Measurements from ENCODE around the gene CHAC1. TPM values are rescaled to one million over a fixed set of nuclear protein-coding genes. Genes with fewer than 3 reads are reported as not detected.

Gene CHAC1
- total RNA-seq, 1 donor from 2014 or later, result 25.3 TPM

DNA sequence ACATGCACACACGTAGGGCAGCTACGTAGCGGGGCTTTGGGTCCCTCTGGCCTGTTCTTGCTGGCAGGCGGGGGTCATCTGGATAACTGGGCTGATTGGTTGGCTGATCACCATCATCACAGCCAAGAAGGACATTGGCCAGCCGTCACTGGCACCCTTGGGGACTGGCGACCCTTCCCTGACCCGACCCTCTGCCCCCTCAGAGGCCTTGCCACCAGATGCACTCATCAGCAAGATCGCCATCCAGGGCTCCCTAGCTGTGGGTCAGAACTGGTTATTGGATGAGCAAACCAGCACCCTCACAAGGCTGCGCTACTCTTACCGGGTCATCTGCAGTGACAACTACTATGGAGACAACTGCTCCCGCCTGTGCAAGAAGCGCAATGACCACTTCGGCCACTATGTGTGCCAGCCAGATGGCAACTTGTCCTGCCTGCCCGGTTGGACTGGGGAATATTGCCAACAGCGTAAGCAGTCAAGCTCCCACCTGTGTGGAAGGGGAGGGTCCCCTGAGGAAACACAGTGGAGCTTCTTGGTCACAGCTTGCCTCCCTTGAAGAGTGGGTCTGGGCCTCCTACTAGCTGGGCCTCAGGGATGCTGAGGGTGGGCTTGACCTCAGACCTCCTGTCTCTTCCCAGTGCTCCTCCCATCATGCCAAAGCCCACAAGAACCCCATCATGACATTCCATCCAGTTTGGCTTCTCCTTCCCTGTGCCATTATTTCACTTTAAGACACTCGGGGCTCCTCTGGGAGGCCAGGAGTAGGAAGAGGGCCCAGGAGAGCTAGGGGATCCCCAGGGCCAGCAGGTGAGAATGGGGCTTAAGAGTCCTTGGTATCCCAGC is 21.8 kb upstream of the CHAC1 start:
- Histone ChIP-seq H3K4me1 (peaks cover 51% of the 10 kb centered on the region), H3K27me3 (peaks cover 13% of the 10 kb centered on the region)
- intact Hi-C loops (cut with DNase I), result no loop called here

DNA sequence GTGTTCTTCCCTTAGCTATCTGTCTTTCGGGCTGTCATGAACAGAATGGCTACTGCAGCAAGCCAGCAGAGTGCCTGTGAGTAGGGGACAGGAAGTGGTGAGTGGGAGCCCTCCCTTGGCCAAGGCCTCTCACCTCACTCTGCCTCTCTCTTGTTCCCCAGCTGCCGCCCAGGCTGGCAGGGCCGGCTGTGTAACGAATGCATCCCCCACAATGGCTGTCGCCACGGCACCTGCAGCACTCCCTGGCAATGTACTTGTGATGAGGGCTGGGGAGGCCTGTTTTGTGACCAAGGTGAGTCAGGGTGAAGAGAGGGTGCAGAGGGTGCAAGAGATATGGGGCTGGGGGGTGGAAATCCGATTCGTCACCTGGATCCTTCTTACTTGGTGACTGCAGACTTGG is 21.1 kb upstream of the CHAC1 start:
- Histone ChIP-seq H3K4me3 (peak overlapping the region; percentile 33 to 45), H3K27ac (no peak overlapping the region), H3K9me3 (no peaks in the 10 kb centered on the region), H3K4me1 (peaks cover 45% of the 10 kb centered on the region), H3K36me3 (no peaks in the 10 kb centered on the region), H3K27me3 (peaks cover 9% of the 10 kb centered on the region)
- intact Hi-C loops (cut with DNase I), result no loop called here
- no peak for DNase-seq (ENCODE audit: extremely low spot score in 2 of 2)
- TF ChIP-seq POLR2AphosphoS5 (IDR thresholded peaks at IDR 0.05; ENCODE audit: insufficient read depth in 1 of 2, low read depth in 1 of 2) (no peak), POLR2A (IDR thresholded peaks at IDR 0.05) (no peak), CTCF (IDR thresholded peaks at IDR 0.05) (no peak)

More for the DNA sequence above, 21.8 kb upstream of the CHAC1 start:
- TF ChIP-seq POLR2AphosphoS5 (IDR thresholded peaks at IDR 0.05; ENCODE audit: insufficient read depth in 1 of 2, low read depth in 1 of 2), result no peak
- TF ChIP-seq CTCF (IDR thresholded peaks at IDR 0.05), result no peak
- TF ChIP-seq POLR2A (IDR thresholded peaks at IDR 0.05), result no peak
- Histone ChIP-seq H3K27ac (no peak overlapping the region), H3K9me3 (no peaks in the 10 kb centered on the region), H3K36me3 (no peaks in the 10 kb centered on the region), H3K4me3 (peak overlapping the region; percentile 33 to 45)
- no peak for DNase-seq (ENCODE audit: extremely low spot score in 2 of 2)

DNA sequence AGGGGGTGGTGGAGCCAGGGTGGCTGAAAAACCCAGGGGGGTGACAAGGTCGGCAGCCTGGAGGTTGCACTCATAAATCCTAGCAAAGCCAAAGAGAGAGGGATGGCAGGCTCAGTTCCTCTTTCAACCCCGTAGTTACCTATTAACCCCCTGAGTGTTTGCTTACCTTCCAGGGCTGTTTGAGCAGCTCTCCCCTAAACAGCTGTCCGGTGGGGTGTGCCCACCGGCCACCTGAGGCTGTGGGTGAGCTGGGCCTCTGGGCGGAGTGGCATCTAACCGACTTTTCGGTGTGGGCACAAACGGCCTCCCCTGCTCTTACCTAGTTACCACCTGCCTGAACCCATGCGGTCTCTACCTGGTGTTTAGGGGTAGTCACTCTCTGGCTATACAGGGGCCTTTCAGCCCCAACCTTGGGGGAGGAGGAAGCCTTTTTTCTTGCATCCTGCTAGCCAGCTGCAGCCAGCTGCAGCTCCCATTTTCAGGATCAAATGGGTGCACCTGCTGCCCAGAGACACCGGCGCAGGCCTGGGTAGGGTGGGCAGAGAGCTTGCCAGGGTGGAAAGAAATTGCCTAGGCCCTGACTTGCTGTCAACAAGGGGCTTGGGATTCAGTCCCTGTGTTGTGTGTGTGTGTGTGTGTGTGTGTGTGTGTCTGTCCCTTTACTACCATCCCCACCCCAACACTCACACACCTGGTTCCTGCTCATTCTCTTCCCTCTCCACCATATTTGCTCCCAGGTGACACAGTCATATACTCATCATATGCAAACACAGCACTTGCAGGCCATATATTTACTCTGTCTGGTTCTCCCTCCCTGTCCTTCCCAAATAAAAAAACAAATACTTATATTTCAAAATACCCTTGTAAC is 20.4 kb upstream of the CHAC1 start:
- Histone ChIP-seq H3K4me3 (no peak overlapping the region), H3K9me3 (no peaks in the 10 kb centered on the region), H3K27ac (no peak overlapping the region), H3K36me3 (no peaks in the 10 kb centered on the region), H3K4me1 (peaks cover 37% of the 10 kb centered on the region), H3K27me3 (peaks cover 6% of the 10 kb centered on the region)
- intact Hi-C loops (cut with DNase I), result no loop called here
- no peak for TF ChIP-seq CTCF (IDR thresholded peaks at IDR 0.05)
- TF ChIP-seq POLR2AphosphoS5 (IDR thresholded peaks at IDR 0.05; ENCODE audit: insufficient read depth in 1 of 2, low read depth in 1 of 2), result no peak
- TF ChIP-seq POLR2A (IDR thresholded peaks at IDR 0.05), result no peak
- no peak for DNase-seq (ENCODE audit: extremely low spot score in 2 of 2)

DNA sequence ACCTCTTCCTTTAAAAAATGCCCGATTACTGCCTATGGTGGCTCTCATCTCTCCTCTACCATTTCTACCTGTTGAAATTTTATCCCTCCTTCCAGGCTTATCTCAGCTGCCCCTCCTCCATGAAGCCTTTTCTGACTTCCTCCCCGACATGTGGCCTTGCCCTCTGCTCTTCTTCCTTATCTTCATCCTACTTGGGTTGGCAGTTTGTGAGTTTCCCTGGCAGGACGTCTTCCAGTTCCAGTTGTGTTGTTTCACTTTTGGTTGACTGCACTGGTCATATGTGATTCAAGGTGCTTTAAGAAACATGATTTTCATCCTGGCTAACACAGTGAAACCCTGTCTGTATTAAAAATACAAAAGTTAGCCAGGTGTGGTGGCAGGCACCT is 19.8 kb upstream of the CHAC1 start:
- intact Hi-C loops (cut with DNase I), result no loop called here

More for the DNA sequence above, 19.8 kb upstream of the CHAC1 start:
- Histone ChIP-seq H3K4me3 (no peak overlapping the region), H3K27me3 (peaks cover 6% of the 10 kb centered on the region), H3K9me3 (no peaks in the 10 kb centered on the region), H3K36me3 (no peaks in the 10 kb centered on the region), H3K27ac (no peak overlapping the region), H3K4me1 (peaks cover 31% of the 10 kb centered on the region)
- DNase-seq (ENCODE audit: extremely low spot score in 2 of 2), result no peak
- TF ChIP-seq POLR2AphosphoS5 (IDR thresholded peaks at IDR 0.05; ENCODE audit: insufficient read depth in 1 of 2, low read depth in 1 of 2), result no peak
- no peak for TF ChIP-seq CTCF (IDR thresholded peaks at IDR 0.05)
- TF ChIP-seq POLR2A (IDR thresholded peaks at IDR 0.05), result no peak
